Caco-2 (cell line): ENCODE results near the gene ZNF467. TPM values are rescaled to one million over a fixed set of nuclear protein-coding genes. Genes with fewer than 3 reads are reported as not detected.

ENCODE experiments used
- BruUV-seq: library from RNA; stranded (reverse); fragments of 400-500 nt; replicated peaks from 2 replicates; lab custom pipeline; 2021; lab: Mats Ljungman, UMichigan
- CTCF ChIA-PET: fragments of 300-600 bp; sonication (Branson Sonifier 250); formaldehyde crosslinking; loops from one replicate; lab custom pipeline; 2022; ENCODE audit warnings: antibody characterized with exemption; lab: Charles Lee
- POLR2A ChIA-PET: fragments of 300-600 bp; sonication (Branson Sonifier 250); formaldehyde crosslinking; loops from one replicate; lab custom pipeline; 2022; ENCODE audit warnings: antibody characterized with exemption; lab: Charles Lee
- DNase-seq, 2 experiments: peaks; one replicate each; pipeline versions ENCODE4 v3.0.0 to v3.0.0-alpha.2; 2020 to 2022
- H3K27me3 ChIP-seq: replicated peaks from 2 replicates; pipeline ENCODE4 v1.6.0; 2011; ENCODE audit warnings: low read length; ENCODE audit not compliant: control insufficient read depth, insufficient read depth
- H3K36me3 ChIP-seq: 2 replicates; pipeline ENCODE4 v1.5.1; 2011; ENCODE audit warnings: low read length; ENCODE audit not compliant: control insufficient read depth, insufficient read depth
- H3K4me1 ChIP-seq: fragments of 250-450 bp; sonication (Bioruptor Pico); 2 replicates; pipeline ENCODE4 v1.5.1; 2020; ENCODE audit warnings: mild to moderate bottlenecking
- H3K4me3 ChIP-seq: 2 replicates; pipeline ENCODE4 v1.5.1; 2011; ENCODE audit warnings: low read depth, mild to moderate bottlenecking, control low read depth, low read length
- H3K9me3 ChIP-seq: fragments of 250-450 bp; sonication (Bioruptor Pico); 2 replicates; pipeline ENCODE4 v1.5.1; 2020; ENCODE audit warnings: mild to moderate bottlenecking, moderate library complexity
- H3K27ac Mint-ChIP-seq: one replicate; pipeline ENCODE4 v1.8.0; 2022; ENCODE audit warnings: mixed read lengths; ENCODE audit not compliant: unreplicated experiment
- H3K27me3 Mint-ChIP-seq: one replicate; pipeline ENCODE4 v1.8.0; 2022; ENCODE audit warnings: mixed read lengths; ENCODE audit not compliant: insufficient read depth, unreplicated experiment
- H3K36me3 Mint-ChIP-seq: one replicate; pipeline ENCODE4 v1.8.0; 2022; ENCODE audit warnings: mild to moderate bottlenecking, mixed read lengths; ENCODE audit not compliant: insufficient read depth, unreplicated experiment
- H3K4me1 Mint-ChIP-seq: one replicate; pipeline ENCODE4 v1.8.0; 2022; ENCODE audit warnings: low read depth, mixed read lengths; ENCODE audit not compliant: unreplicated experiment
- H3K4me3 Mint-ChIP-seq: one replicate; pipeline ENCODE4 v1.8.0; 2022; ENCODE audit warnings: mild to moderate bottlenecking, moderate library complexity, mixed read lengths; ENCODE audit not compliant: unreplicated experiment
- H3K9me3 Mint-ChIP-seq: one replicate; pipeline ENCODE4 v1.8.0; 2022; ENCODE audit warnings: mixed read lengths; ENCODE audit not compliant: unreplicated experiment
- CTCF ChIP-seq, 2 experiments: fragments of 200-600 bp in 1 of 2; IDR thresholded peaks; 1 replicate in 1 of 2; 2 replicates in 1 of 2; pipeline versions ENCODE4 v1.5.1 to v1.8.0; 2011 to 2022; ENCODE audit warnings: antibody characterized with exemption in 1 of 2, control low read depth in 1 of 2, inconsistent platforms in 1 of 2, low read depth in 1 of 2, low read length in 1 of 2, mild to moderate bottlenecking in 1 of 2, moderate library complexity in 1 of 2; ENCODE audit not compliant: insufficient read depth in 1 of 2, severe bottlenecking in 1 of 2, unreplicated experiment in 1 of 2
- intact Hi-C: fragments of 100-400 bp; cut with micrococcal nuclease; formaldehyde crosslinking; loops from one replicate; pipeline ENCODE4 v1.10.0; 2022; ENCODE audit not compliant: unreplicated experiment
- total RNA-seq: library from RNA; stranded (reverse); gene quantifications from 2 replicates; pipeline ENCODE4 v1.2.3, GENCODE V29; 2022

Gene ZNF467
- total RNA-seq, 1 experiment from 2014 or later = 1.7 TPM

- H3K27me3 ChIP-seq = no peaks in the 10 kb centered on the region; the same call in 1 of the 2 replicates
- H3K4me3 ChIP-seq = no peak overlapping the region
- intact Hi-C loops = no loop called here
- no peak for TF ChIP-seq CTCF (IDR thresholded peaks at IDR 0.05; ENCODE audit: insufficient read depth in 1 of 2, low read depth in 1 of 2, low read length in 1 of 2, severe bottlenecking in 1 of 2, unreplicated experiment in 1 of 2)
- H3K27me3 Mint-ChIP-seq = peaks cover 13% of the 10 kb centered on the region
- H3K27ac Mint-ChIP-seq = no peak overlapping the region
- CTCF ChIA-PET = no interaction called here
- no peak for DNase-seq
- POLR2A ChIA-PET = no interaction called here
- H3K36me3 Mint-ChIP-seq = no peaks in the 10 kb centered on the region
- no peaks in the 10 kb centered on the region for H3K4me1 ChIP-seq
- BruUV-seq = no TSS peak
- H3K9me3 Mint-ChIP-seq = no peaks in the 10 kb centered on the region
- H3K36me3 ChIP-seq = no peaks in the 10 kb centered on the region
- H3K4me3 Mint-ChIP-seq = no peak overlapping the region
- H3K4me1 Mint-ChIP-seq = no peaks in the 10 kb centered on the region
- no peaks in the 10 kb centered on the region for H3K9me3 ChIP-seq
Measured at GRCh38 chr7:149809215-149809614, 35.8 kb upstream of the ZNF467 start.

GRCh38 chr7:149808311-149808710 lies 34.9 kb upstream of the ZNF467 start:
- POLR2A ChIA-PET = no interaction called here
- Mint-ChIP-seq H3K36me3 (no peaks in the 10 kb centered on the region), H3K4me3 (no peak overlapping the region), H3K27ac (no peak overlapping the region), H3K27me3 (peaks cover 15% of the 10 kb centered on the region), H3K4me1 (no peaks in the 10 kb centered on the region), H3K9me3 (no peaks in the 10 kb centered on the region)
- intact Hi-C loops = no loop called here
- BruUV-seq = no TSS peak
- H3K27me3 ChIP-seq = no peaks in the 10 kb centered on the region; the same call in 1 of the 2 replicates
- no peaks in the 10 kb centered on the region for H3K36me3 ChIP-seq
- CTCF ChIA-PET = interaction anchor here (1.3 kb wide), 1 partner anchor 75 kb away, joined by 3 read pairs; no protein-coding TSS in a partner anchor
- no peaks in the 10 kb centered on the region for H3K9me3 ChIP-seq
- H3K4me1 ChIP-seq = no peaks in the 10 kb centered on the region
- H3K4me3 ChIP-seq = no peak overlapping the region
- DNase-seq = no peak
- no peak for TF ChIP-seq CTCF (IDR thresholded peaks at IDR 0.05; ENCODE audit: insufficient read depth in 1 of 2, low read depth in 1 of 2, low read length in 1 of 2, severe bottlenecking in 1 of 2, unreplicated experiment in 1 of 2)

- Histone ChIP-seq H3K27me3 (no peaks in the 10 kb centered on the region; the same call in 1 of the 2 replicates), H3K4me1 (no peaks in the 10 kb centered on the region), H3K4me3 (no peak overlapping the region), H3K36me3 (no peaks in the 10 kb centered on the region), H3K9me3 (no peaks in the 10 kb centered on the region)
- DNase-seq = no peak
- POLR2A ChIA-PET = no interaction called here
- BruUV-seq = no TSS peak
- no peaks in the 10 kb centered on the region for H3K36me3 Mint-ChIP-seq
- no peaks in the 10 kb centered on the region for H3K9me3 Mint-ChIP-seq
- H3K4me1 Mint-ChIP-seq = no peaks in the 10 kb centered on the region
- CTCF ChIA-PET = interaction anchor here (1.0 to 2.1 kb wide), 4 partner anchors 9 to 182 kb away, joined by 3 to 4 read pairs (median 3); partner anchors contain the start of gene ZNF862
- no peak overlapping the region for H3K4me3 Mint-ChIP-seq
- H3K27me3 Mint-ChIP-seq = peaks cover 15% of the 10 kb centered on the region
- no peak overlapping the region for H3K27ac Mint-ChIP-seq
- intact Hi-C loops = no loop called here
- TF ChIP-seq CTCF (IDR thresholded peaks at IDR 0.05; ENCODE audit: insufficient read depth in 1 of 2, low read depth in 1 of 2, low read length in 1 of 2, severe bottlenecking in 1 of 2, unreplicated experiment in 1 of 2) = no peak
Measured at GRCh38 chr7:149806726-149807125, 33.3 kb upstream of the ZNF467 start.
